GM21619 (cell line): ENCODE results near the gene SRR.
A peak's percentile ranks its signal among the peaks of the same experiment; 100 is the strongest.
"Not testable (repeated sequence)": the region's sequence is repeated elsewhere in the genome, so short reads cannot be mapped to it uniquely, and the experiment has no call there.

Source experiments
- ATAC-seq: cut with Tn5 transposase; IDR thresholded peaks from one replicate; pipeline ENCODE4 v1.9.1; 2021; ENCODE audit not compliant: unreplicated experiment

Gene SRR, protein sequence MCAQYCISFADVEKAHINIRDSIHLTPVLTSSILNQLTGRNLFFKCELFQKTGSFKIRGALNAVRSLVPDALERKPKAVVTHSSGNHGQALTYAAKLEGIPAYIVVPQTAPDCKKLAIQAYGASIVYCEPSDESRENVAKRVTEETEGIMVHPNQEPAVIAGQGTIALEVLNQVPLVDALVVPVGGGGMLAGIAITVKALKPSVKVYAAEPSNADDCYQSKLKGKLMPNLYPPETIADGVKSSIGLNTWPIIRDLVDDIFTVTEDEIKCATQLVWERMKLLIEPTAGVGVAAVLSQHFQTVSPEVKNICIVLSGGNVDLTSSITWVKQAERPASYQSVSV

DNA sequence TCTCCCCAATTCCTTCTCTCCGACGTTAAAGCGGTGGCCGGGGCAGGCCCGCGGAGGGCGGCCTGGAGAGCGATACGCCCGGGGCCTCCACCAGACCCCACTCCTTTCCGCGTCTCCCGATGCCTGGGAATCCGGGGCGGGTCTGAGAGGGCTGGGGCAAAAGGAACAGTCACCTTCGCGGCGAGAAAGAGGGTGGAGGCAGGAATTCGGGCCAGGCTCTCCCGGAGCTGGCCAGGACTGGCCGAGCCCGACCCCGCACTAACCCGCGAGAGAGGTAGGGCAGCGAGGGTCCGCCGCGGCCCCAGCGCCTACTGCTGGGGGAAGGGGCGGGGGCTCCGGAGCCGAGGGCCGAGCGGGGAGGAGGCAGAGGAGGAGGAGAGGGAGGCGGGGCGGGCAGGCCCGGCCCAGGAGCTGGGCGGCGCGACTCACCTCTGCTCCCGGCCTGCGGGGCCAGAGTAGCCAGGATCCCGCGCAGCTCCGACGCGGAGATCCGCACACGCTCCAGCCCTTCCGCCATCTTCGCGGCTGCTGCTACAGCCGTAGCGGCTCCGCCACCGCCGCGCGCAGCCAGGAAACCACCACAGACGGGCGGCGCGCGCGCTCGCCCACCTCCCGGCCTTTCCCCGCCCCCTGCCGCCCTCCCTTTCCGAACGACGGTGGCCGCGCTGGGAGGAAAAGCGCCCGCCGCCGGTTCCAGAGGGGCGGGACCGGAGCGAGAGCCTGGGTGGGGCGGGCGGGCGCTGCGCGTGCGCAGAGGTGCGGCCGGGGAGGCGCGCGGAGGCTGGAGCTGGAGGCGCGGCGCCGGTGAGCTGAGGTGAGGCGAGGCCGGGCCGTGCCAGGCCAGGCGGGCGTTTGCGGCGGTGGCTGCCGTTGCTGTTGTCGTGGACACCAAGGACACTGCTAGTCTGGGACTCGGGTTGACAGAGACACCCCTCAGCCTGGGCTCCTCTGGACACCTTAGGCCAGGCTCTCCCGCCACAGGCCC is at the start of gene SRR, which contains the start of gene SMG6:
Gene SRR (plus strand): TSS at position 747 of the 985 bp plus-strand sequence. CDS start 11,611 bp downstream, outside the sequence.
Gene SMG6 (minus strand): TSS at position 582 of the 985 bp plus-strand sequence. CDS start 65 bp downstream, at position 517.
- ATAC-seq, result peak; percentile 77

DNA sequence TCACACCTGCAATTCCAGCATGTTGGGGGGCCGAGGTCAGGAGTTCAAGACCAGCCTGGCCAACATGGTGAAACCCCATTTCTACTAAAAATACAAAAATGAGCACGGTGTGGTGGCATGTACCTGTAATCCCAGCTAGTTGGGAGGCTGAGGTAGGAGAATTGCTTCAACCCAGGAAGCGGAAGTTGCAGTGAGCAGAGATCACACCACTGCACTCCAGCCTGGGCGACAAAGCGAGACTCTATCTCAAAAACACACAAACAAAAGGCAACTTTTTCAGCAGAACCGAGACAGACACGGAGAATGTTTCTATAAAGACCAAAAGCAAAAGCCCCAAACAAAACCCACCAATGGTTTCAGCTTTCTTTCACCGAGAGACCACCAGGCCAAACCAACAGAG is 44.9 kb upstream of the SRR start:
- ATAC-seq, result not testable (repeated sequence)

DNA sequence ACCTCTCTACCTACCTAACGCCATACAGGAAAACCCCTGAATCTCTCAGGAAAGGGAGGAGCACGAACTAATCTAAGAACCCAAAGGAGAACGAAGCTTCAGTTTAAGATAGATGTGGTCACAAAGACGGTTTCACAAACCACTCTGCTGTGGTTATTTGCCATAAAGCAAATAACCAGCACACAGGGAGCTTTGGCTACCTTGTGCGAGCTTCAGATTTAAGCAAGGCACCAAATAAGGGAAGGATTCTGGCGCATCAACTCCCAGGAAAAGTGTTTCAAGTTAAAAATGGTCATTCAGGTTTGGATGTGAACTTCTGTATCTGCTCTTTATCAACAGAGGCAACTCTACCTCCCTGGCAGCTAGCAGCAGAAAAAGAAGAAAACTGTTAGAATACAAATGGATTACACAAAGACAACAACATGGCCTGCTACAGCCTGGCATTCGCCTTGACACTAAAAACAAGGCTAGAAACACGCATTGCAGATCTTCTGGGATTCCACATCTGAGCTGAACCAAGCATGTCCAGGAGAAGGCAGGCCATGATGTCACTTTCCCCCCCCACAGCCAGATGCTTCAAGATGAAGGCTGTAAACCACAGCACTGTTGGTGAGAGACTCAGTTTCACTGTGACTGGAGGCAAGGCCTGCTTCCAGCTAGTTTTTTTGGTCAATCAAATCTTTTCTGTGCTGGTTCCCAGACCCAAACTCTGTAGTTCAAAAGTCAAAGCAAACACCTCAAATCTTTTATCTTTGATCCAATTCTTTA is 43.8 kb upstream of the SRR start:
- peak; percentile 52 for ATAC-seq

DNA sequence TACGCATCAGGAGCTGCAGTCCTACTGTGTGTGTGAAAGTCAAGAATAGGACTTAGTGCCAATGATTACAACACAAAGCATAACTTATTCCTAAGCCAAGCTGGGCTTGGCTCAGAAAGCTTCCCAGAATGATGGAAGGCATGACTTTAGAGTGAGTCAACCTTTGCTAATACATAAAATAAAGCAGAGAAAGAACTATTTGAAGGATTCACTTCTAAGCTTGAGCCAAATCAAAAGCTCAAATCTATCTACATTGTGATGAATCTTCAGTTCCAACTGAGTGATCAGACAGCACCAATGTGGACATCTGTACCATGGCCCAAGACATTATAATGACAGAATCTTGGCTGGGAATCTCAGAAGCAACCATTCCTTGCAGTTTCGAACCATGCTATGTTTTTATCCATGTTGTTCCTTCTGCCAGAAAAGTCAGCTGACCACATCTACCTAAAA is 41.6 kb upstream of the SRR start:
- no peak for ATAC-seq

DNA sequence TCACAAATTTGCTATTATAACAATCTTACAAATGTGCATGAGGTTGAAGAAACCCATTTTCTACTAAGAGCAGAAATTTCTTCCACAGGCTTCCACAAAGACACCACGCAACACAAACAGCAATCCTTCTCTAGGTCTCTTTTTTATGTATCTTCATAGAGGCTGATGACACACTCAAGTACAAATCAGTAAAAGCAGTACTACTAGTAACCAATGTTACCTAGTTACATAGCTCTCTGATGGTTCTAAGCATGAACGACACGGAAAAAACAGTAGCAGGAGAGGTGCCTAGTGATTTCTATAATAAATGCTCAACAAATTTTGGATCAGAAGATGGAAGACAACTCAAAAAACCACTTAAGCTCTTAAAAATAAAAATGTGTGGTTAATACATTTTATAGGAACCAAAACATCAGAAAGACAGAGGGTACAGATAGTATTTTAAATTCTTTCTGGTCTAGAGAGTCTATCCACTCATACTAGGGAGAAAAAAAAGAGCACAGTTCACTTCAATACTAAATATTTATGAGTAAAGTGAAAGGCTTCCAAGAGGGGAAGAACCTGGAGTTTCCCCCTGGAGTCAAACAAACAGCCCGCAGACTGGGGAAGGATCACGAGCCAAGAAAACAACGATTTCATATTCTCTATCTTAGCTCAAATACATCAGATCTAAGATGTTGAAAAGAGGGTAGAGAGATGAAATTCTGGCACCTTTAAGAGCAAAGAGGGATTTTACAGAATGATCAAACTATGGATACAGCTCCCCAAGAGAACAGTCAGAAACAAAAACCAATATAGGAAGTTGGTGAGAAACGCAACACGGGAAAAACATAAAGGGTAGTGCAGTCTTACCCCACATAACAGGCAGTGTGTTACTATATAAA is 40.3 kb upstream of the SRR start:
- ATAC-seq, result no peak

DNA sequence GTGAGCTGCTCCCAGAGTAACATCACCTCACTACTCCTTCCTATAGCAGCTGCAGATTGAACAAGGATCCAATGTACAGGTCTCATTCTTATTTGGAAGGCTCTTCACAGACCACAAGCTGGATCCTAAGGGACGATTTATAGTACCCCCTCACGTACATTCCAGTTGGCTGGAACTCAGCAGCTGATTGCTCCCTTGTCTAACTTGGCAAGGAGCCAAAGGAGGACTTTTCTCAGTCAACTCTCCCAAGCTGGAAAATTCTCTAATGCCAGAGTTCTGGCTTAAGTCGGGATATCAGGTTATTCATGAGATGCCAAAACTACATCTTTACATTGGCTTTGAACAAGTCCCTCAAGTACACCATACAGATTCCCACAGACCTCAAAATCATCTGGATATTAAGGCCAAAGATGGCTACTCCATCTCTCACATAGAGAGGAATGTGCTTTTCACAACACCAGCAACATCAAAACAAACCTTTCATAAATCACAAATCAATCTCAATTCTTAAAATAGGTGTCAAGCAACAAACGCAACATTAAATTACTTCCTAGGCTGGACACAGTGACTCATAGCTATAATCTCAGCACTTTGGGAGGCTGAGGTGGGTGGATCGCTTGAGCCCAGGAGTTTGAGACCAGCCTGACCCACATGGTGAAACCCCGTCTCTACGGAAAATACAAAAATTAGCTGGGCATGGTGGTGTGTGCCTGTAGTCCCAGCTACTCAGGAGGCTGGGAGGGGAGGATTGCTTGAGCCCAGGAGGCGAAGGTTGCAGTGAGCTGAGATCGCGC is 39.5 kb upstream of the SRR start:
- no peak for ATAC-seq

DNA sequence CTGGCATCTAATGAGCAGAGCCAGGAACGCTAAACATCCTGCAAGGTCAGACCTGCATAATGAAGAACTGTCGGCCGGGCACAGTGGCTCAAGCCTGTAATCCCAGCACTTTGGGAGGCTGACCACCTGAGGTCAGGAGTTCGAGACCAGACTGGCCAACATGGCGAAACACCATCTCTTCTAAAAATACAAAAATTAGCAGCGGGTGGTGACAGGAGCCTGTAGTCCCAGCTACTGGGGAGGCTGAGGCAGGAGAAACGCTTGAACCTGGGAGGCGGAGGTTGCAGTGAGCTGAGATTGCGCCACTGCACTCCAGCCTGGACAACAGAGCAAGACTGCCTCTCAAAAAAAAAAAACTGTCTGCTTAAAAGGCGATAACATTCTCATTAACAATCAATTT is 38.6 kb upstream of the SRR start:
- not testable (repeated sequence) for ATAC-seq

DNA sequence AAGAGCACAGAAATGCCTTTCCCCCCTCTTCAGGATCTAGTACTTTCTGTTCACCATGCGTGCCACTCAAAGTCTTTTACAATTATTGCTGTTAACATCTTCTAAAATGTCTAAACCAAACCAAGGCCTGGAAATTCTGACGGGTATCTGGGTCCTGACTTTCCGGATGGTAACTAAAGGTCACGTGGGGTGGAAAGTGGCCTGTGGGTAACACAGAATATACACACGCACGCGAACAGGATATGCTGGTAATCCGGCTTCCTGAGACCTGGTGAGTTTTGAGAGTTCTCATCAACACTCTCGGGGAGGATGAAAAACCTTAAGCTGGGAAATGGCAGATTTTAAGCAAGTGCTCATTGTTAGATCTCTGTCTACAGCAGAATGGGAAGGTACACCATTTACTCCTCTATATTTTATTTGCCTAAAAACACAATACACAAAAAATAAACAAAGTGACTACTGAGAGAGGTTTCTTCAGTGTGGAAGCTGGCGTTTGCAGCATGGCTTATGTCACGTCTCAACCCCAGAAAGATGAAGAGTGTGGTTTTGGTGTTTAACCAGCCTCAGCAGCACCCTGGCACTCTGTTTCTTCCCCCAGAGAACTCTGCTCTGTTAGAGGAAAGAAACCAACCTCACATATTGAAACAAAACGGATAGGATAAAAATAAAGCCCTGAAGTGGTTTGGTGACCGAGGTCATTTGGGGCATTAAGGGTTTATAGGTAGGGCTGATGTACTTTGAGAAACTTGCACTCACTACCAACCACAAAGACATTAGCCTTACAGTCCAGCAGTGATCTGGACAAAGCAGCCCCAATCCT is 37.5 kb upstream of the SRR start:
- ATAC-seq, result peak; percentile 59

DNA sequence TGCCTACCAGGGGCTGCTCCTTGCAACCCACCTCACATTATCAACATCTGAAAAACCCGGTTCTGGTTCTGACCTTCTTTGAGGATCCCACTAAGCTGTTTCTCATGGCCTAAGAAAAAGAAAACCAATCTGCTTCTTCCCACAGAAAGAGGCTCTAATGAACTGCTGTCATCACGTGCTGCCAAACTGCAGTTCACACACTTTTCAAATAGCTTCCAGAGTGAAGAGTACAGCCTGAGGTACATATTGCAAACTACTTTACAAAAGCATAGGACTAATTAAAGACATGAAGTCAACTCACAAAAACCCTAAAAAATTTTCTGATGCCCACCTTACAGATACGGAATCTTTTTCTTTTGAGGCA is 36.9 kb upstream of the SRR start:
- peak; percentile 6 for ATAC-seq

DNA sequence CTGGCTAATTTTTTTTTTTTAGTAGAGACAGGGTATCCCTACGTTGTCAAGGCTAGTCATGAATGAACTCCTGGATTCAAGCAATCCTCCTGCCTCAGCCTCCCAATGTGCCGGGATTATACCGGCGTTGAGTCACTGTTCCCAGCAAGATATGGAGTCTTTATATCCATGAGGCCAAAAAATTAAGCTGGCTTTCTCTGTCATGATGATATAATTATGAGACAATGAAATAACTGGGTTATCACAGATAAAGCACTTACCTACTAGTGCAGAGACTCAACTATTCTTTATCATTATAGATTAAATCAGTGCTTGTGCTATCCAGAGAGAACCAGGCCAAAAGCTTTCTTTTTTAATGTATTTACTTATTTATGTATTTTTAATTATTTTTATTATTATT is 36.4 kb upstream of the SRR start:
- no peak for ATAC-seq

DNA sequence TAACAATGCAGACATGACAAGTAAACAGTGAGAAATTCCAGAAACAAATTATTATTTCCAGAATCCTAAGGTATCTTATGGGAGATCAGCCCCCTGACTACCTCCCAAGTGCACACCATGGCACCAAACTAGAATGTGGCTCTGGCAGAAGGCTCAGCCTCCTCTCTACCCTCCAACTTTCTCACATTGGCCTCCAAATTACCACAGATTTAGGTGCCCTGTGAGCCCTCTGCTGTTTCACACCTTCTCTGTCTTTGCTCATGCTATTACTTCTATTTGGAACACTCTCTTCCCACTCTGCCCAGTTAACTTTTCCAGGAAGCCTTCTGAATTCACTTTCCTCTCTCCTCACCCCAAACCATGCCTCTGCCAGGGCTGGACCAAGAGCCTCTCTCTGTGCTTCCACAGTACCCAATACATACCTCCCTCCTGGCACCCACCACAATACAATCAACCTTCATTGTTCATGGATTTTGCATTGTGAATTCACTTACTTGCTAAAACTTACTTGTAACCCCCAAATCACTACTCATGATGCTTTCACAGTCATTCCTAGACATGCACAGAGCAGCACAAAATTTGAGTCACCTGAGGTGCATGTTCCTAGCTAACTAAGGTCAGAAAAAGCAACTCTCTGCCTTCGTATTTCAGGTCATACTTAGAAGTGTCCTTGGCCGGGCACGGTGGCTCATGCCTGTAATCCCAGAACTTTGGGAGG is 31.6 kb upstream of the SRR start:
- no peak for ATAC-seq

DNA sequence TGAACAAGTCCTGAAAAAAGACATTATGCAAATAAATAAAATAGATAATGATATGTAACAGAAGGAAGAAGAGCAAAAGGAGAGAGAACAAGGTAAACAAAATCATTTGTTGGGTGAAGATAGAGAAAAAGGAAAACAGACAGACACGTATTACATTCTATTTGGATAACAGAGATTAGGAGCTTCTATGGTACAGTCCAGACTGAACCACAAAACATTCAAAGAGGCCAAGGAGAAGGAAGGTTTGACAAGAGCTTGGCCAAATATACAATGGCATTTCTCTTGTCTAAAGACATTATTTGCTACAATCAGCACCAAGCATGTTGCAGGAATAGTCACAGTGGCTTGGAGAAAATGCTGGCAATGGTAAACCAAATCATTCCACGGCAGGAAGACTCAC is 29.3 kb upstream of the SRR start:
- ATAC-seq, result no peak

DNA sequence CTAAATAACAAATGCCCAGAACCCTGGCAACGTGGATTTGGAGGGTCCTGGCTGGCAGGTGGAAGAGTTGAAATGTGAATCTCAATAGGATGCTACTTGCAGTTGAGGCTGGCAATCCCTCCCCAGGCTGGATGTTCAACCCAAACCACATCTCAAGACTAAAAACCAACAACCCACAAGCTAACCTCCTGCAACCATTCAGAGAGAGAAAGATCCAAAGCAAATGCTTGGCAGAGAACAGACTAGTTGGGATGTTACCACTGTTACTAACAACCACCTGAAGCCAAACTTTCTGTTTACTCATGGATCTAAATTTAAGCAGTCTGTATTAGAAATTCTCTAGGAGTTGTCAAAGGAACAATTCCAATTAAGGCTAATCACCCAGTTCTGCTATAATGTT is 28.0 kb upstream of the SRR start:
- ATAC-seq, result no peak

DNA sequence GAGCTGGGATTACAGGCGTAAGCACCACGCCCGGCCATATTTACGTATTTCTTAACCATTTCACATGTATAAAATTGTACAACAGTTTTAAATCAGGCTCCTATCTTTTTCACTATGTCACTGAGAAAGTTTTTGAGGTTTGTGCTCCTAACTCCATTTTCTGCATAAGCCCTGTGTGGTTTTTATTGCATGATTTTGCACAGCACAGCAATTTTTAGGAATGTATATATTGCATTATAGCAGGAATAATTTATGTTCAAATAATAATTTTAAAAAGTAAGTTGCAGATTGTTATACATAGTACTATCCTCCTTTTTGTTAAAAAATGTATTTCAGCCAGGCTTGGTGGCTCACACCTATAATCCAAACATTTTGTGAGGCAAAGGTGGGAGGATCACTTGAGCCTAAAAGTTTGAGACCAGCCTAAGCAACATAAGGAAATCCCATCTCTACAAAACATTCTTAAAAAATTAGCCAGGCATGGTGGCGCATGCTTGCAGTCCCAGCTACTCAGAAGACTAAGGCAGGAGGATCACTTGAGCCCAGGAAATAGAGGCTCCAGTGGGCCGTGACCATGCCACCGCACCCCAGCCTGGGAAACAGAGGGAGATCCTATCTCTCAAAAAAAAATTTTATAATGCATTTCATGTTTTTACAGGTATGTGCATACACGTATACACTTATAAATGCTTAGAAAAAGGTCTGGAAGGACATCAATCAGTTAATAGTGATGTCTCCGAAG is 26.1 kb upstream of the SRR start:
- ATAC-seq, result no peak

DNA sequence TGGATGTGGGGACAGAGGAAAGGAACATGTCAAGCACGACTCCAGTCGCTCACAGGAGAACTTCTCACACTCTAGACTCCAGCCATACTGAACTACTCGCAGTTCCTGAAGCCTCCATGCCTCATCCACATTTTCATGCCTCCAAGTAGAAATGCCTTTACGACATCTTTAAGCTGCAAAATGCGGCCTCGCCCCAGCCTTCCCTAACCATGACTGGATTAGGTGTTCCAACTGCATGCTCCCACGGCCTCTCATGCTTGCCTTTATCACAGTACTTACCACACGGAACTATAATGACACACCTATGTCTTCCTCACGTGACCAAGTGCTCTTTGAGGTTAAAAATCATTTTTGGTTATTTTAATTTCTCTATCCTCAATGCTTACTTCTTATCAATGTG is 24.0 kb upstream of the SRR start:
- no peak for ATAC-seq

DNA sequence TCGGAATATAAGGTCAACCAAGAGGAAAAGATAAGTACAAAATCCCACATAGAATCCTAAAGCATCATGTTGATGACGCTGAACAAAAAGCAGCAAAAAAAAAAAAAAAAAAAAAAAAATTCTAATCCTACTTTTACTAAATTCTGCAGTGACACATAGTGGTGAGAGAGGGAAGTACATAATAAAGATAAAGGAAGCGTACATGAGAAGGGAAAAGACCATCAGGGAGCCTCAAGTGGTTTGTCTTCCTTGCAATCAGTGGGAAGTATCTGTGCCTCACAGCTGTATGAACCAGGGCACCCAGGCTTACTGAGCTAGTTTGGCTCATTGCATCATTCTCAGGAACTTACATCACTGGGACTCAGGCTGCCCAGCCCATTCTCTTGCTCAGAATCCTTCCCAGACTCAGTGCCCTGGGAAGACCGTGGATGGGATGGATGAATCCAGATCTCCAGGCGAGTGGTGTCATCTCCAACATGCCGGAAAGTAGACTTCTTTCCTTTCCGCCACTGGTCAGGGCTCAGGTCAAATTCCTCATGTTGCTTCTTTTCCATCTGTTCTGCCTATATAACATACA is 21.4 kb upstream of the SRR start:
- no peak for ATAC-seq

DNA sequence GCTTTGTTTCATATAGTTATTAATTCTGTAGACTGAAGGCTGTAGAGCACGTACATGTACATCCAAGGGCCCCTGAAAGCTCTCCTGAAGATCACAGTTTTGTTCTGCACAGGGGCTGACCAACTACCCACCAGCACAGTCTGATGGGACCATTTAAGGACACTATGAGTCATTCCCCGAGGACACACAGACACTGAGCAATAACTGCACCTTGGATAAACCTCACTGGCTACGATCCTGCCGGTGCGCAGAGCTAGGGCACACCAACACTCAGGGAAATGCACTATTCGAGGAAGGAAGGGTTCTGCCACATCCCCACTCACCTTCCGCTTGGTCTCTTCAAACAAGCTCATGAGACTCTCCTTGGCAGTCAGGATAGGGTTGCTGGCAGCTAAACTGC is 20.4 kb upstream of the SRR start:
- ATAC-seq, result no peak
